K562 (cell line): ENCODE measurements around the gene DKC1. TPM values are rescaled to one million over a fixed set of nuclear protein-coding genes. Genes with fewer than 3 reads are reported as not detected.

Experiments
- ATF7 ChIP-seq: fragments of 450-650 bp; IDR thresholded peaks from 2 replicates; pipeline ENCODE4 v1.7.1; 2014; ENCODE audit warnings: mild to moderate bottlenecking, moderate library complexity
- BHLHE40 ChIP-seq: IDR thresholded peaks from 2 replicates; pipeline ENCODE4 v1.6.1; 2011; ENCODE audit warnings: low read length, improper control_type of control experiment
- CBFB ChIP-seq: sonication (generic); formaldehyde crosslinking; IDR thresholded peaks from 2 replicates; pipeline ENCODE4 v1.4.0; 2020; ENCODE audit warnings: mild to moderate bottlenecking, missing genetic modification reagents
- CC2D1A ChIP-seq: fragments of 450-650 bp; IDR thresholded peaks from 2 replicates; pipeline ENCODE4 v1.6.1; 2017; ENCODE audit warnings: mild to moderate bottlenecking
- E2F1 ChIP-seq: sonication (generic); formaldehyde crosslinking; IDR thresholded peaks from 2 replicates; pipeline ENCODE4 v1.8.1; 2023; ENCODE audit warnings: mild to moderate bottlenecking, missing genetic modification reagents, moderate library complexity
- E2F6 ChIP-seq, 2 experiments: IDR thresholded peaks; 2 replicates each; pipeline ENCODE4 v1.6.1; 2011; ENCODE audit warnings: borderline replicate concordance in 1 of 2, control low read depth in 1 of 2, low read depth in 1 of 2, low read length in 1 of 2, mild to moderate bottlenecking in 1 of 2, mixed read lengths in 1 of 2, moderate library complexity in 1 of 2; ENCODE audit not compliant: insufficient read depth in 1 of 2, insufficient read length in 1 of 2, poor library complexity in 1 of 2, severe bottlenecking in 1 of 2; ENCODE audit errors: extremely low read depth in 1 of 2
- GABPB2 ChIP-seq: fragments of 250-450 bp; sonication (Bioruptor Pico); conservative IDR thresholded peaks from 2 replicates; pipeline ENCODE4 v1.5.1; 2021; ENCODE audit warnings: mild to moderate bottlenecking
- HDAC1 ChIP-seq, 2 experiments: fragments of 450-650 bp; IDR thresholded peaks; 2 replicates each; pipeline ENCODE4 v1.6.1; 2016 to 2017; ENCODE audit warnings: inconsistent platforms in 1 of 2, mild to moderate bottlenecking in 1 of 2, moderate library complexity in 1 of 2
- HIVEP1 ChIP-seq: fragments of 250-450 bp; sonication (Bioruptor Pico); IDR thresholded peaks from 2 replicates; pipeline ENCODE4 v1.4.0; 2020; ENCODE audit warnings: mild to moderate bottlenecking
- HMG20B ChIP-seq: fragments of 250-450 bp; sonication (Bioruptor Pico); IDR thresholded peaks from 2 replicates; pipeline ENCODE4 v1.5.0; 2021; ENCODE audit warnings: mild to moderate bottlenecking
- HSF4 ChIP-seq: fragments of 250-450 bp; sonication (Bioruptor Pico); IDR thresholded peaks from 2 replicates; pipeline ENCODE4 v2.1.2; 2022; ENCODE audit warnings: mild to moderate bottlenecking, moderate library complexity, borderline replicate concordance
- LARP7 ChIP-seq: fragments of 450-650 bp; IDR thresholded peaks from 2 replicates; pipeline ENCODE4 v1.6.1; 2016
- MTA1 ChIP-seq: fragments of 450-650 bp; IDR thresholded peaks from 2 replicates; pipeline ENCODE4 v1.6.1; 2017; ENCODE audit warnings: borderline replicate concordance
- NFIC ChIP-seq: fragments of 450-650 bp; IDR thresholded peaks from 2 replicates; pipeline ENCODE4 v1.6.1; 2017; ENCODE audit warnings: mild to moderate bottlenecking, inconsistent platforms
- NUFIP1 ChIP-seq: fragments of 450-650 bp; IDR thresholded peaks from 2 replicates; pipeline ENCODE4 v1.6.1; 2018; ENCODE audit not compliant: partially characterized antibody
- PML ChIP-seq: IDR thresholded peaks from 2 replicates; pipeline ENCODE4 v1.6.1; 2012; ENCODE audit warnings: low read length, inconsistent platforms
- PTBP1 ChIP-seq: fragments of 200-400 bp; formaldehyde crosslinking; IDR thresholded peaks from 2 replicates; pipeline ENCODE4 v1.6.1; 2017; ENCODE audit warnings: low read depth, low read length
- PTRF ChIP-seq: fragments of 450-650 bp; IDR thresholded peaks from 2 replicates; pipeline ENCODE4 v1.6.1; 2016; ENCODE audit warnings: mild to moderate bottlenecking, missing genetic modification characterization, missing compliant biosample characterization
- RHOXF2B ChIP-seq: fragments of 250-450 bp; sonication (Bioruptor Pico); conservative IDR thresholded peaks from 2 replicates; pipeline ENCODE4 v1.5.1; 2021
- SIN3B ChIP-seq: fragments of 450-650 bp; IDR thresholded peaks from 2 replicates; pipeline ENCODE4 v1.6.1; 2017; ENCODE audit warnings: low read depth, mild to moderate bottlenecking, moderate library complexity
- SMARCB1 ChIP-seq: IDR thresholded peaks from 2 replicates; pipeline ENCODE4 v1.6.1; 2011; ENCODE audit warnings: improper control_type of control experiment, low read depth; ENCODE audit not compliant: insufficient read length
- ZBTB12 ChIP-seq: fragments of 250-450 bp; sonication (Bioruptor Pico); IDR thresholded peaks from 2 replicates; pipeline ENCODE4 v1.4.0; 2020
- ZFP1 ChIP-seq: fragments of 450-650 bp; formaldehyde crosslinking; IDR thresholded peaks from 2 replicates; pipeline ENCODE4 v1.4.0; 2020; ENCODE audit warnings: mild to moderate bottlenecking, mixed read lengths
- ZNF184 ChIP-seq: sonication (generic); formaldehyde crosslinking; IDR thresholded peaks from 2 replicates; pipeline ENCODE4 v1.5.0; 2020; ENCODE audit warnings: missing genetic modification reagents
- ZNF436 ChIP-seq: fragments of 250-450, 450-650 bp; sonication (Bioruptor Pico); formaldehyde crosslinking; IDR thresholded peaks from 2 replicates; pipeline ENCODE4 v1.7.0; 2020; ENCODE audit warnings: mild to moderate bottlenecking
- ZNF699 ChIP-seq: fragments of 250-450 bp; sonication (Bioruptor Pico); IDR thresholded peaks from 2 replicates; pipeline ENCODE4 v1.8.0; 2021; ENCODE audit warnings: mild to moderate bottlenecking, moderate library complexity; ENCODE audit not compliant: insufficient replicate concordance
- ZNF766 ChIP-seq: fragments of 200-800 bp; sonication (Bioruptor generic); conservative IDR thresholded peaks from 2 replicates; pipeline ENCODE4 v1.6.1; 2016; ENCODE audit warnings: missing genetic modification characterization, missing compliant biosample characterization
- polyA plus RNA-seq, 8 experiments: library from polyadenylated mRNA; depleted of rRNA in 4 of 8; stranded (reverse) in 5 of 8; unstranded in 3 of 8; fragments of >200 nt; fragmentation: Nextera tagmentation in 2 of 8; fragmentation: Illumina TruSeq in 1 of 8; extraction: Ambion mirVana in 2 of 8; extraction: Trizol in 1 of 8; gene quantifications; 2 replicates each; pipeline versions ENCODE4 v1.2.1 to v1.2.3, GENCODE V29; 2011 to 2014; ENCODE audit warnings: inconsistent platforms in 1 of 8, missing spikeins in 1 of 8
- total RNA-seq, 7 experiments: library from RNA; depleted of rRNA in 6 of 7; stranded (reverse); fragments of >200 nt in 6 of 7; fragmentation: Illumina TruSeq in 2 of 7; extraction: Trizol in 2 of 7; gene quantifications; 2 replicates each; pipeline versions ENCODE4 v1.2.1 to v1.2.3, GENCODE V29; 2011 to 2021; ENCODE audit warnings: low replicate concordance in 1 of 7
- TF ChIP-seq, protein P1 (sequence below): fragments of 250-450 bp; sonication (Bioruptor Pico); IDR thresholded peaks from 2 replicates; pipeline ENCODE4 v1.9.0; 2021; ENCODE audit warnings: mild to moderate bottlenecking

DKC1 gene
- total and polyA plus RNA-seq, 9 of the 15 experiments (the other 6 are each of a cell fraction or from before 2014, with no cell fraction given) = 205 to 313 (median 219) TPM

GRCh38 chrX:154818916-154819770 lies 56.5 kb downstream of the DKC1 start (continued):
- TF ChIP-seq, protein P1, sequence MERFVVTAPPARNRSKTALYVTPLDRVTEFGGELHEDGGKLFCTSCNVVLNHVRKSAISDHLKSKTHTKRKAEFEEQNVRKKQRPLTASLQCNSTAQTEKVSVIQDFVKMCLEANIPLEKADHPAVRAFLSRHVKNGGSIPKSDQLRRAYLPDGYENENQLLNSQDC (CRISPR knock-in tag) = no peak
- peak; percentile 28; the same call in 1 of the 2 replicates for TF ChIP-seq ATF7
- no peak for TF ChIP-seq HIVEP1 (CRISPR knock-in tag)
- no peak for TF ChIP-seq ZFP1 (CRISPR knock-in tag)
- no peak for TF ChIP-seq HSF4
- TF ChIP-seq BHLHE40 = peak; percentile 95
- no peak; the same call in 1 of the 2 replicates for TF ChIP-seq PML
- TF ChIP-seq SIN3B = no peak
- TF ChIP-seq PTRF (tag) = no peak
- TF ChIP-seq MTA1 = no peak
- TF ChIP-seq HMG20B = no peak
- TF ChIP-seq ZNF699 (CRISPR knock-in tag) = no peak
- TF ChIP-seq ZNF184 (CRISPR knock-in tag) = no peak
- TF ChIP-seq ZNF436 (CRISPR knock-in tag) = no peak
- TF ChIP-seq E2F6 (IDR thresholded peaks at IDR 0.05; ENCODE audit: borderline replicate concordance in 1 of 2, extremely low read depth in 1 of 2, insufficient read depth in 1 of 2, insufficient read length in 1 of 2, low read depth in 1 of 2, low read length in 1 of 2, poor library complexity in 1 of 2, severe bottlenecking in 1 of 2) = no peak
- no peak for TF ChIP-seq PTBP1
- no peak for TF ChIP-seq HDAC1 (IDR thresholded peaks at IDR 0.05)
- no peak for TF ChIP-seq GABPB2 (CRISPR knock-in tag)
- TF ChIP-seq E2F1 (CRISPR knock-in tag) = no peak
- no peak for TF ChIP-seq NUFIP1
- TF ChIP-seq SMARCB1 = no peak
- no peak for TF ChIP-seq ZNF766 (CRISPR knock-in tag)
- TF ChIP-seq ZBTB12 = no peak
- TF ChIP-seq NFIC = 0 out of 2 replicates have a peak, but pooled peaks have one; percentile 5
- no peak for TF ChIP-seq LARP7
- no peak for TF ChIP-seq CC2D1A
- no peak for TF ChIP-seq CBFB (CRISPR knock-in tag)
- no peak for TF ChIP-seq RHOXF2B (CRISPR knock-in tag)
